HG03558 (cell line): ENCODE measurements around the gene AMZ2.
"Not testable (repeated sequence)": the region's sequence is repeated elsewhere in the genome, so short reads cannot be mapped to it uniquely, and the experiment has no call there.

Experiments used
- ATAC-seq: cut with Tn5 transposase; IDR thresholded peaks from one replicate; pipeline ENCODE4 v1.9.1; 2021; ENCODE audit warnings: moderate number of reproducible peaks; ENCODE audit not compliant: unreplicated experiment; ENCODE audit errors: extremely low read depth

AMZ2 gene, protein sequence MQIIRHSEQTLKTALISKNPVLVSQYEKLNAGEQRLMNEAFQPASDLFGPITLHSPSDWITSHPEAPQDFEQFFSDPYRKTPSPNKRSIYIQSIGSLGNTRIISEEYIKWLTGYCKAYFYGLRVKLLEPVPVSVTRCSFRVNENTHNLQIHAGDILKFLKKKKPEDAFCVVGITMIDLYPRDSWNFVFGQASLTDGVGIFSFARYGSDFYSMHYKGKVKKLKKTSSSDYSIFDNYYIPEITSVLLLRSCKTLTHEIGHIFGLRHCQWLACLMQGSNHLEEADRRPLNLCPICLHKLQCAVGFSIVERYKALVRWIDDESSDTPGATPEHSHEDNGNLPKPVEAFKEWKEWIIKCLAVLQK

DNA sequence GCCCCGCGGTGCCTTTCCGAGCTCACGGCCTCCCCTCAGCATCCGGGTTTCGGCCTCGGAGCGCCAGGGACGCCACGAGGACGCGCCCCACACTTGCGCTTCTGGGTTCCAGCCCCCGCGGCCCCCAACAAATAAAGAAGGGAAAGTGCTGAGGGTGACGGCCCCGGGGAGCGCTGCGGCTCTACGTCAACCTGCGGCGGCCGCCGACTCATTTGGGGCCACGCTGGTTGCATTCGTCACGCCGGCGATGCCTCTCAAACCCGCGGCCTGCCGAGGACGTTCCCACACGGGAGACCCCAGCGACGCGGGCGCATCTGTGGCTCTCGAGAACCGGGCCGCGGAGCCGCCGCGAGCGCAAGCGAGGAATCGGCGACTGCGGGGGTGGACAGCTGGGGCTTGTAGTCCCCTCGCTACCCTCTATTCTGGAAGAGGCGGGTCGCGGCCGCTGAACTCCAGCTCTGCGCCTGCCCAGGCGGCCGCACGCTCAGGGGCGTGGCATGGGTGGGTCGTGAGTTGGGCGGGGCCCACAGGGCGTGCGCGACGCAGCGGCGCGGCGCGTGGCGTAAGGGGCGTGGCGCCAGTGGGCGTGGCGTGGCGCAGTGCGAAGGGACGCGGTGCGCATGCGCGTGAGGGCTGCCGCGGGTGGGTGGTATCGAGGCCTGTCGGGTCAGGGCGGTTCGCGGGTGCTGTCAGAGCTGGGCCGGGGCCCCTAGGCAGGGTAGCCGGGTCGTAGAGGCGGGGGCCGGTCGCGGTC is at the start of gene AMZ2:
TSS of gene AMZ2 (plus strand) at position 599 of the 754 bp plus-strand sequence. CDS start 2,145 bp downstream, outside the sequence.
- peak; percentile 60 for ATAC-seq

DNA sequence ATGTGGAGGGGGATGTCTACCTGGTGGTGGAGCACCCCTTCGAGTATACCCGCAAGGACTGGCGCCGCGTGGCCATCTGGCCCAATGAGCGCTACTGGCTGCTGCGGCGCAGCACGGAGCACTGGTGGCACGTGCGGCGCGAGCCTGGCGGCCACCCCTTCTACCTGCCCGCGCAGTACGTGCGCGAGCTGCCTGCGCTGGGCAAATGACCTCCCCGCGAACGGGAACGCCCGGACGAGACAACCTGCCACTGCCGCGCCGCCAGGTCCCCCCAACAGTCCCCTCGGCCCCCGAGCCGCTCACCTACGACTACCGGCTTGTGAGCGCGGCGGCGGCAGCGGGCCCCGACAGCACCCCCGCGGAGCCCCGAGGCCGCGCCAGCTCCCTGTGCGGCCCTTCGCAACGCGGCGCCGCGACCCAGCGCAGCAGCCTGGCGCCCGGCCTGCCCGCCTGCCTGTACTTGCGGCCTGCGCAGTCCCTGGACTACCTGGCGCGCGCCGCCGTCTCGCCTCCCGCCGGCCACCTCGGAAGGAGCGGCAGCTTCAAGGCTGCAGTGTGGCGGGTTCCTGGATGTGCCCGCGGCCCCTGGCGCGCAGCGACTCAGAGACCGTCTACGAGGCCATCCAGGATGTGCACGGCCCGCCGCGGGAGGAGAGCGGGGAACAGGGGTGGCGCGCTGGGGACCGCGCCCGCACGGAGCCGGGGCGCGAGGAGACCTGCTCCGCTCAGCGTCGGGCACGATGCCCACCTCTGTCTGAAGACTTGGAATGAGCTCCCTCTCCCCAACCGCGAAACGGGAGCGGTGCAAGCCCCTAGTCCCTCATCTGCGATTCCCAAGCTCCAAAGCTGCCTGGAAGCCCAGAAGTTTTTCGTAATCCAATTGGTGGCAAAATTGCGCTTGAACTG is 48.7 kb upstream of the AMZ2 start:
- no peak for ATAC-seq

DNA sequence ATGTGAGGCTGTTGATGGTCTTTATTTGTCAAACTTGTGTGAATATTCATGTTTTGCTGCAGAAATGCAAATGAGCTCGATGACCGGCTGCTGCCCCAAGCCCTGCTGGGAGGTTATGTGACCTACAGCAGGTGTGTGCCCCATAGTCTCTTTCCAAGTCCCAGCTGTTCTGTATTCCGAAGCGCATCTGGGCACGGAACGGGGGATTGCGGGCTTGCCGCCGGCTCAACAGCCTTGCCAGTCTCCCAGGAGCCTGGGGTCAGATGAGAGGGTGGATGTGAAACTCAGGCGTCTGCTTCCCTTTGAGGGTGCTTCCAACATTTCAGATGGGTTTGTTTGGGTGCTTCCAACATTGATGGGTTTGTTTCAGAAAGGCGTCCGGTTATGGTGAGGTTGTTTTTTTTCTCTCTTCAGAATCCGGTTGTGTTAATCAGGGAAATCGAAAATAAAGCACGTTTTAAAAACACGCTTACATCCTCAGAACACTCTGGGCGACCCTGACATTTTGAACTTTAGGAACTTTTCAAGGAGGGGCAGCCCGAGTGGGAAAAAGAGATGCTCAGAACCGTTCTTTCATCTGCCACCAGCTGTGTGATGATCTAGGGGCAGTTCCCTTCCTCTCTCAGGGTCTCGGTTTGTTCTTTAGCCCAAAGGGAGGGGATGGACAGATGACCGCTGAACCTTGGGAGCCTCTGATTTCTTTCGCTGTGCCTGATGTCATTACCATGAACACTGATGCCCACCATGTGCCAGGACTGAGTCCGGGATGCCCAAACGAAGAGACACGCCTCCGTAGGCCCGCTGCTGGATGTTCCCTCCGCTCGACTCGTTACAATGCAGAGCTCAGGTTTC is 47.8 kb upstream of the AMZ2 start:
- no peak for ATAC-seq

DNA sequence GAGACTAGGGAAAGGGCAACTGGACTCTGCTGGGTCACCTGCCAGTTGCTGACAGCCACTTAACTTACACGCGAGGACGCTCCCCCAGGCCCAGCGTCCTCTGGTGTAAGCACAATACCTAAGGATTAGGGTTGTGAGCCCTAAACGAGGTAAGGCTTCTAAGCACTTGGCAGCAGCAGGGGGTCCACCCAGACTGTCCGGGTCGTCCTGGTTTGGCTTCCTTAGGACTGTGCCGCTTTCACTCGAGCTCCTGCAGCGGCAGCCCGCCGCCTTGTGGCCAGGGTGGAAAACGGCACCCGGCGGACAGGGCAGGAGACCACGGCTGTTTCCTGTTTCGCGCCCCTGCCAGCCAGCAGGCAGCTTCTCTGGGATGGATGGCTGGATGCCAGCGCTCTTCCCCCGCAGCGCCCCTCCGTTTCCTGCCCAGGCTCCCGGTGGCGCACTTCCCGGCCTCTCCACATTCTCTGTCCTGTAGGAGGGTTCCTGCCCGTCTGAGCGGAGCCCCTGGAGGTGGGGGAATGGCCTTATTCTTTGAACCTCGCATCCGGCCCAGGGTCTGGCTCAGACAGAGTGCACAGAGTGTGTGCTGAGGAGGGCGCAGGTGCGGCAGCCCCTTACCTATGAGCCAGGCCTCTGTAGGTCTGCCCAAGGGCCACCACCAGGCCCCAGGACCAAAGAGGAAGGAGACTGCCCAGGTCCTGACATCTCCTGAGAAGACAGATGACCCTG is 47.0 kb upstream of the AMZ2 start:
- ATAC-seq, result no peak

DNA sequence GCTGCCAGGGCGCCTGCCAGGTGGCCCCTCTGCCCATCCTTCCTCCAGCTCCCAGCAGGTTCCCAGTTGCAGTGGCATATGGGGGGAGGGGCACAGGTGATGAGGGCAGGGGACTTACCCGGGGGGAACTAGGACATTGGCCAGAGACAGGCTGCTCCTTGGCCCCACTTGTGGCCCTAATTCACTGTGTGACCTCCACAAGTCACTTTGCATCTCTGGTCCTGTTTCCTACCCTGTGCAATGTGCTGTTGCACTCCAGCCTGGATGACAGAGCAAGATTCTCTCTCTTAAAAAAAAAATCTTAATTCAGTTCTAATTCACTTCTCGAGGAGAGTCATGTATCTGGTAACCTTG is 46.4 kb upstream of the AMZ2 start:
- ATAC-seq, result not testable (repeated sequence)

DNA sequence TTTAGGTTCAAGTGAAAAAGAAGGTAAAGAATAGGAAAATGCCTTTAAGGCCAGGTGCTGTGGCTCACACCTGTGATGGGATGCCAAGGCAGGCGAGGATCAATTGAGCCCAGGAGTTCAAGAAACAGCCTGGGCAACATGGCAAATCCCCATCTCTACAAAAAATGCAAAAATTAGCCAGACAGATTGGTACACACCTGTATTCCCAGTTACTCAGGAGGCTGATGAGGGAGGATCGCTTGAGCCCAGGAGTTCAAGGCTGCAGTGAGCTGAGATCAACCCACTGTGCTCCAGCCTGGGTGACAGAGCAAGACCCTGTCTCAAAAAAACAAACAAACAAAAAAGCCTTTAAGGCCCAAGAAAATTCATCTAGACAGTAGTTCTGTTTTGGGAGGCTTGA is 45.5 kb upstream of the AMZ2 start:
- ATAC-seq, result not testable (repeated sequence)

DNA sequence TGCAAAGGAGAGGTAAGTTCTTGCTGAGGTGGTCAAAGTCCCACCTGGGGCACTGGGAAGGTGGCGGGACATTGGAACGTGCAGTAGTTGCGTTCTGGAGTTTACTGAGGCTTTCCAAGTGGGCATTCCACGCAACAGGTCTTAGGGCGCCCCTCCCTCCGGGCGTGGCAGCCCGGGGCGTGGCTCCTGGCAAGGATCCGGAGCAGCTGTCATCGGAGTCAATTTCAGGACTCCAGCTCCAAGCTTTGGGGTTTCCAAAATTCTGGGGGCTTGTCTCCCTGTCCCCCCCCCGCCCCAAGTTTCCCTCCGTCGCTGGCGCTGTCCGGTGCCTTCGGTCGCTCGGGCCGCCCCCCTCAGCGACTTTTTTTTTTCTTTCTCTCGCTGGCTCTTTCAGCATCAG is 43.1 kb upstream of the AMZ2 start:
- no peak for ATAC-seq

DNA sequence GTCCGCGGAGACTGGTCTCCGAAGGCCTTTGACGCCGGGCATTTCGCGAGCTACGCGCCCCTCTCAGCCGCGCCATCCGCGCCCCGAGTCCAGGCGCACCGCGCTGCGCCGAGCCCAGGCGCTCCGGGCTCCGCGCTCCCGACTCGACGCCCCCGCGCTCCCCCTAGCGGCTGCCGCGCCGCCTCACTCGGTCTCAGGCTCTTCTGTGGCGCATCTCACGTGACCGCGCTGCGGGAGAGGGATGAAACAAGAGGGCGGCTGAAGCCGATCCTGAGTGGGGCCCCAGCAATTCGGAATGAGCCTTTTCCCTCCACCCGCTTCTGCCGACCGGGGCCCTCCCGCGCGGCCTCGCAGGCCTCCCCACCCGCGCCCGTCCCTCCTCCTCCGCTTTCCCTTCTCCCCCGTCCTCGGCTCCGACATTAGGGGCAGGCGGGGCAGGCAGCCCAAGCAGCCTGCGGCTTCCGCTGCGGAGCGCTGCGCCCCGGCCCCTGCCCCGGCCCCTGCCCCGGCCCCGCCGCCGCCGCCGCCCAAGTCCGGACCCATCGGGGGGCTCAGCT is 42.5 kb upstream of the AMZ2 start:
- ATAC-seq, result peak; percentile 74

DNA sequence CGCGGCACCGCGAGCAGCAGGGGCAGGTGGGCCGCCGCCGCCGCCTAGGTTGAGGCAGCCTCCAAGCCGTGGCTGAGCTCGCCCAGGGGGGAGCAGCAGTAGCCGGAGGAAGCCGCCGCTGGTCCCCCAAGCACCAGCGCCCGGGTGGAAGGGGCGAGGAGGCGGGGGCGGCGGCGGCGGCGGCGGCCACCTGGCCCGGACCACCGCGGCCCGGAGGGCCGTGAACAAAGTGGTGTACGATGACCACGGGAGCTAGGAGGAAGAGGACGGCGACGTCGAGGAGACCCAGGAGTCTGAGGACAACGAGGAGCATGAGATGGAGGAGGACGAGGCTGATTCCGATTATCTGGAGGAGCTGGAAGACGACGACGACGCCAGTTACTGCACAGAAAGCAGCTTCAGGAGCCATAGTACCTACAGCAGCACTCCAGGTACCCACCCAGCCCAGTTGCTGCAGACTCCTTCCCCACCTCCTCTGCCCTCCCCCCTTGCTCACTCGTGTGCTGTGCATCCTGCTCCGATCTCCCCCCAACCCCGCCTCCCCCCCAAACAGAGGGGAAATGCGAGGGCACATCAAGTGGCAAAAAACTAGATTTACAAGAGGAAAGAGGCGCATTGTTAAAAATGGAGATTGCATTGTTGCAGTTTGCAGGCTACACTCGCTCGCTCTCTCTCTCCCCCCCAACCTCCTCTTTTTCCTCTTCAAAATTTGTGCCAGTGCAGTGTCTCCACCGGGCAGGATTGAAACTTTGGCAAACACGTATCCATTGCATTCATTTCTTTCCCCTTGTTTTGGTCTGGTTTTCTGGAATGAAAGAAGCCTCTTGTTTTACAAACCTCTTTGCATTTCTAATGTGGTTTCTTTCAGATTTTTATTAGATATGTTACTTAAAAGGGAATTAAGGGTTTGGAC is 41.8 kb upstream of the AMZ2 start:
- peak; percentile 9 for ATAC-seq

DNA sequence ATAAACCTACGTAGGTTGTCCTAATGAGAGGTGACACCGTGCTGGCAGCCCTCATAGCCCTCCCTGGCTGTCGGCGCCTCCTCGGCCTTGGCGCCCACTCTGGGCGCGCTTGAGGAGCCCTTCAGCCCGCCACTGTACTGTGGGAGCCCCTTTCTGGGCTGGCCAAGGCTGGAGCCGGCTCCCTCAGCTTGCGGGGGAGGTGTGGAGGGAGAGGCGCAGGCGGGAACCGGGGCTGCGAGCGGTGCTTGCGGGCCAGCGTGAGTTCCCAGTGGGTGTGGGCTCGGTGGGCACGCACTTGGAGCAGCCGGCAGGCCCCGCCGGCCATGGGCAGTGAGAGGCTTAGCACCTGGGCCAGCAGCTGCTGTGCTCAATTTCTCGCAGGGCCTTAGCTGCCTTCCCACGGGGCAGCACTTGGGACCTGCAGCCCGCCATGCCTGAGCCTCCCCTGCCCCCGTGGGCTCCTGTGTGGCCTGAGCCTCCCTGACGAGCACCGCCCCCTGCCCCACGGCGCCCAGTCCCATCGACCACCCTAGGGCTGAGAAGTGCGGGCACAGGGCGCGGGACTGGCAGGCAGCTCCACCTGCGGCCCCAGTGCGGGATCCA is 40.1 kb upstream of the AMZ2 start:
- ATAC-seq, result no peak

DNA sequence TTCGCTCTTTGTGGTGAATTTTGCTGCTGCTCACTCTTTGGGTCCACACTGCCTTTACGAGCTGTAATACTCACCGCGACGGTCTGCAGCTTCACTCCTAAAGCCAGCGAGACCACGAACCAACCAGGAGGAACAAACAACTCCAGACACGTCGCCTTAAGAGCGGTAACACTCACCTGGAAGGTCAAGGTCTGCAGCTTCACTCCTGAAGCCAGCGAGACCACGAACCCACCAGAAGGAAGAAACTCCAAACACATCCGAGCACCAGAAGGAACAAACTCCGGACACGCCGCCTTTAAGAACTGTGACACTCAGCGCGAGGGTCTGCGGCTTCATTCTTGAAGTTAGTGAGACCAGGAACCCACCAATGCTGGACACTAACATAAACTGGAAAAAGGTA is 39.2 kb upstream of the AMZ2 start:
- ATAC-seq, result not testable (repeated sequence)

DNA sequence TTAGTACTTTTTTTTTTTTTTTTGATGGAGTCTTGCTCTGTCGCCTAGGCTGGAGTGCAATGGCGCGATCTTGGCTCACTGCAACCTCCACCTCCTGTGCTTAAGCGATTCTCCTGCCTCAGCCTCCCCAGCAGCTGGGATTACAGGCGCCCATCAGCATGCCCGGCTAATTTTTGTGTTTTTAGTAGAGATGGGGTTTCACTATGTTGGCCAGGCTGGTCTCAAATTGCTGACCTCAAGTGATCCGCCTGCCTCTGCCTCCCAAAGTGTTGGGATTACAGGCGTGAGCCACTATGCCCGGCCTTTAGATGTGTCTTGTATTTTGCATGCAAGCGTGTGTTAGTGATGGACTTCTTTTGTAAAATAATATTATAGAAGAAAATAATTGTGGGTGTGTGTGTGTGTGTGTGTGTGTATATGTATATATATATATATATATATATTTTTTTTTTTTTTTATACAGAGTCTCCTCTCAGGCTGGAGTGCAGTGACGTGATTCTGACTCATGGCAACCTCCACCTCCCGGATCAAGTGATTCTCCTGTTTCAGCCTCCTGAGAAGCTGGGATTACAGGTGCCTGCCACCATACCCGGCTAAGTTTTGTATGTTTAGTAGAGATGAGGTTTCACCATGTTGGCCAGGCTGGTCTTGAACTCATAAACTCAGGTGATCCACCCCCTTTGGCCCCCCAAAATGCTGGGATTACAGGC is 38.5 kb upstream of the AMZ2 start:
- ATAC-seq, result not testable (repeated sequence)

DNA sequence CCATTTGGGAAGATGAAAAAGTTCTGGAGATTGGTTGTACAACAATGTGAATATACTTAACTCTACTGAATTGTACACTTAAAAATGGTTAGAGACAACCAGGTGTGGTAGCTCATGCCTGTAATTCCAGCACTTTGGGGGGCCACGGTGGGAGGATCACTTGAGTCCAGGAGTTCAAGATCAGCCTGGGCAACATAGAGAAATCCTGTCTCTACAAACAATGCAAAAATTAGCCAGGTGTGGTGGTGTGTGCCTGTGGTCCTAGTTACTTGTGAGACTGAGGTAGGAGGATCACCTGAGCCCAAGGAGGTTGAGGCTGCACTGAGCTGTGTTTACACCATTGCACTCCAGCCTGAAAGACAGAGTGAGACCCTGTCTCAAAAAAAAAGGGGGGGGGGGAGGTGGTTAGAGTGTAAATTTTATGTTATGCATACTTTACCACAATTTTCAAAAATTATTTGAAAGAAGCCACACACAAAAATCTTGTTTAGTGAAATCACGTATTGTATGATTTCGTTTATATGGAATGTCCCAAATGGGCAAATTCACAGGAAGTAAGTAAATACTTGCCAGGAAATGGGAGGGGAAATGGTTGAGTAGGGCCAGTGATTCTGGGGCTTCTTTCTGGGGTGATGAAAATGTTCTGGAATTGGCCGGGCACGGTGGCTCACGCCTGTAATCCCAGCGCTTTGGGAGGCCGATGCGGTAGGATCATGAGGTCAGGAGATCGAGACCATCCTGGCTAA is 37.1 kb upstream of the AMZ2 start:
- ATAC-seq, result no peak

DNA sequence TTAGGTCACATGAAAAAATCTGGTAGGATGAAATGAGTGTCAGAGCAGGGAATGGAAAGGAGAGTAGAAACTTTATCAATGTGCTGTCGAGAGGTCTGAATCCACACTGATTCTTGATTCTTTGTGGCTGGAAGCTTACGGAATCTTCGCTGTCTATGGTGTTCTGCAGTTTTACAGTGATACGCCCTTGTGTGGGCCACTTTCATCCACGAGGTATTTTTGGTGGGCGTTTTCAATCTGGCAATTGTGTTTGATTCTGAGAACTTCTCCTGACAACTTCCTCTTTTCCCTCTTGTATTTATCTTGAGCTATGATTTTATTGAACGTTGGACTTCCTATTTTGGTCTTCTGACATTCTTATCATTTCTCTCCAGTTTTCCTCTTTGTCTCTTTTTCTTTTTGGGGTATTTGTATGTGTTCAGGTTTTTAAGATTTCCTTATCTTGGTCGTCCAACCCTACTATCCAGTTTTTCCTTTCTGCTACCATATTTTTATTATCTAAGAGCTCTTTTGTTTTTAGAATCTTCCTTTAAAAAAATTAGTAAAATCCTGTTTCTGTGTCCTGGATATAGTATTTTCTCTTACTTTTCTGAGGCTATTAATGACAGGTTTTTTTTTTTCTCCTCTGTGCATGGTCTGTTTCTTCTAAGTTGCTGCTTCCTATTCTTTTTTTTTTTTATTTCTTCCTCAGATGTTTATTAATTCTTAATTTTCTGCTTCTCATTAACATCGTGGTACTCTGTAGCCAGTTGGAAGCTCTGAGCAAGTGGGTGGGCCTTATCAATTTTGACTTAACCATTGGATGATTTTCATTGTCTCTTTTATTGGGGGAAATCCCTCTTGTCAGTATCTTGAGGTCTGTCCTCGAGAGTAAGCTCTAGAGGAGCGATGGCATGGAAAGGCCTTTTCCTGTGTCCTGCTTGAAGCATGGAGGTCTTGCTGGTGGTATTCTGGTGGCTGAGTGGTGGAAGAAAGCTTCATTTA is 34.1 kb upstream of the AMZ2 start:
- not testable (repeated sequence) for ATAC-seq

DNA sequence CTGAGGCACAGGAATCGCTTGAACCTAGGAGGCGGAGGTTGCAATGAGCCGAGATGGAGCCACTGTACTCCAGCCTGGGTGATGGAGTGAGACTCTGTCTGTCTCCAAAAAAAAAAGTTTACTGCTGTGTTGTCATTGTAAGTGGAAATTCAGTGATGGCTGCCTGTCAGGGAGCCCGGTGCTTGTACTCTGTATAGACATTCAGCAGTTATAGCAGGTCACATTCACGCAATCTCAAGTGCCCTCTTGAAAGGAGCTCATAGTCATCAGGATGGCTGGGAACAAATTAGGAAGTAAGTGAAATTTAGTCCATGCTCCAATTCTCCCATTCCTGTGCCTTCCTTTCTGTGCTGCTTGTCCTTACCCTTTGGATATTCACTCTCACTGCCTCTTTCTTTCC is 32.4 kb upstream of the AMZ2 start:
- not testable (repeated sequence) for ATAC-seq
